ENCODE data around the gene CUL4A. TPM values are rescaled to one million over a fixed set of nuclear protein-coding genes. Genes with fewer than 3 reads are reported as not detected.
"Not testable (repeated sequence)": the region's sequence is repeated elsewhere in the genome, so short reads cannot be mapped to it uniquely, and the experiment has no call there.

CUL4A gene
- total RNA-seq, 3 donors from 2014 or later (not counting 1 experiment from before 2014, with no cell fraction given), result 56.3 to 97.8 (median 97.7) TPM

DNA sequence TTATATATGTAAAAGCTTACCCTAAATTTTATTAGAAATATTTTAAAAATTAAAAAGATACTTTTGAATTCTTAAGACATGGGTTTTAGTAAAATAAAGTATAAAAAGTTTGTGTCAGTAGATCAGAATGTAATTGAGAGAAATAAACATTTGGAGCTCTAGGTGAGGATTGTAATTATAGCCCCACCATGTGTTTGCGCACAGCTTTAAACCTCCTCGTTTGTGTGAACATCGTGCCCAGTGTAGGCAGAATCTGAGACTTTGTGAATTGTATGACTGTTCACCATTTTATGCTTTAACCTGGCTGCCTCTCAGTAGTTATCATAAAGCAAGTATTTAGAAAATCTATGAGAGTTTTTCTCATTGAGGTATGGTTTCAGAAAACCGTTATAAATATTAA lies 29.1 kb downstream of the CUL4A start:
- H3K4me3 Mint-ChIP-seq, result no peak overlapping the region
- H3K27me3 Mint-ChIP-seq (ENCODE audit: low read depth in 2 of 2), result no peaks in the 10 kb centered on the region
- peaks cover 71% of the 10 kb centered on the region for H3K36me3 ChIP-seq (ENCODE audit: control insufficient read depth, insufficient read depth, low read length)
- H3K27ac ChIP-seq (ENCODE audit: low read length), result no peak overlapping the region
- DNase-seq (no peak), ATAC-seq (peak in 1 of 3 donors; percentile 35)
- no peaks in the 10 kb centered on the region for H3K27me3 ChIP-seq (ENCODE audit: control insufficient read depth, insufficient read depth, low read length)
- no peaks in the 10 kb centered on the region for H3K4me1 ChIP-seq (ENCODE audit: control insufficient read depth, insufficient read depth, low read length)
- no peak overlapping the region for H3K4me3 ChIP-seq (ENCODE audit: low read length)
- peaks cover 19% of the 10 kb centered on the region for H3K36me3 Mint-ChIP-seq
- intact Hi-C loops (cut with micrococcal nuclease), result no loop called here
- WGBS (ENCODE audit: insufficient coverage), result 98% methylated on average over 3 of the region's 4 CpGs
- TF ChIP-seq, protein P1, sequence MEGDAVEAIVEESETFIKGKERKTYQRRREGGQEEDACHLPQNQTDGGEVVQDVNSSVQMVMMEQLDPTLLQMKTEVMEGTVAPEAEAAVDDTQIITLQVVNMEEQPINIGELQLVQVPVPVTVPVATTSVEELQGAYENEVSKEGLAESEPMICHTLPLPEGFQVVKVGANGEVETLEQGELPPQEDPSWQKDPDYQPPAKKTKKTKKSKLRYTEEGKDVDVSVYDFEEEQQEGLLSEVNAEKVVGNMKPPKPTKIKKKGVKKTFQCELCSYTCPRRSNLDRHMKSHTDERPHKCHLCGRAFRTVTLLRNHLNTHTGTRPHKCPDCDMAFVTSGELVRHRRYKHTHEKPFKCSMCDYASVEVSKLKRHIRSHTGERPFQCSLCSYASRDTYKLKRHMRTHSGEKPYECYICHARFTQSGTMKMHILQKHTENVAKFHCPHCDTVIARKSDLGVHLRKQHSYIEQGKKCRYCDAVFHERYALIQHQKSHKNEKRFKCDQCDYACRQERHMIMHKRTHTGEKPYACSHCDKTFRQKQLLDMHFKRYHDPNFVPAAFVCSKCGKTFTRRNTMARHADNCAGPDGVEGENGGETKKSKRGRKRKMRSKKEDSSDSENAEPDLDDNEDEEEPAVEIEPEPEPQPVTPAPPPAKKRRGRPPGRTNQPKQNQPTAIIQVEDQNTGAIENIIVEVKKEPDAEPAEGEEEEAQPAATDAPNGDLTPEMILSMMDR (IDR thresholded peaks at IDR 0.05), result no peak
- no peaks in the 10 kb centered on the region for H3K4me1 Mint-ChIP-seq
- no peaks in the 10 kb centered on the region for H3K9me3 Mint-ChIP-seq
- H3K27ac Mint-ChIP-seq, result no peak overlapping the region
- H3K9me3 ChIP-seq (ENCODE audit: control insufficient read depth, insufficient read depth, low read length), result no peaks in the 10 kb centered on the region

DNA sequence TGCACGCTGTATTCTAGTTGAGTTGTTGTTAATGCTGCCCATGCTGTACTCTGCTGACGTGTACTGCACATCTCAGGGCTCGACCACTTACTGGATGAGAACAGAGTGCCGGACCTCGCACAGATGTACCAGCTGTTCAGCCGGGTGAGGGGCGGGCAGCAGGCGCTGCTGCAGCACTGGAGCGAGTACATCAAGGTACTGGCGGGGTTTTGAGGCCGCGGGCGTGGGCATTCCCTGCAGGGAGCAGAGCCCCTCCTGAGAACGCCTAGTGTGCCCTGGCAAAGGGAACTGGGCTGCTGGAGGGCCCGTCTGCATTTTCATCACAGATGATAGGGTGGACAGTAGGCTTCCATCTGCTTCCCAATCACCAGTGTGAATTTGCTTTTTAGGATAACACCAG lies 29.9 kb downstream of the CUL4A start:
- Histone ChIP-seq H3K4me3 (ENCODE audit: low read length) (no peak overlapping the region), H3K4me1 (ENCODE audit: control insufficient read depth, insufficient read depth, low read length) (no peaks in the 10 kb centered on the region), H3K27ac (ENCODE audit: low read length) (no peak overlapping the region), H3K36me3 (ENCODE audit: control insufficient read depth, insufficient read depth, low read length) (peaks cover 73% of the 10 kb centered on the region), H3K27me3 (ENCODE audit: control insufficient read depth, insufficient read depth, low read length) (no peaks in the 10 kb centered on the region), H3K9me3 (ENCODE audit: control insufficient read depth, insufficient read depth, low read length) (no peaks in the 10 kb centered on the region)
- no peaks in the 10 kb centered on the region for H3K27me3 Mint-ChIP-seq (ENCODE audit: low read depth in 2 of 2)
- DNase-seq, result no peak
- no peak overlapping the region for H3K27ac Mint-ChIP-seq
- no peaks in the 10 kb centered on the region for H3K4me1 Mint-ChIP-seq
- no peaks in the 10 kb centered on the region for H3K9me3 Mint-ChIP-seq
- H3K4me3 Mint-ChIP-seq, result no peak overlapping the region
- no peak for ATAC-seq
- peaks cover 26% of the 10 kb centered on the region for H3K36me3 Mint-ChIP-seq
- intact Hi-C loops (cut with micrococcal nuclease), result no loop called here
- 97% methylated on average over 15 of the region's 15 CpGs for WGBS (ENCODE audit: insufficient coverage)
- TF ChIP-seq, protein P1 (IDR thresholded peaks at IDR 0.05), result no peak

DNA sequence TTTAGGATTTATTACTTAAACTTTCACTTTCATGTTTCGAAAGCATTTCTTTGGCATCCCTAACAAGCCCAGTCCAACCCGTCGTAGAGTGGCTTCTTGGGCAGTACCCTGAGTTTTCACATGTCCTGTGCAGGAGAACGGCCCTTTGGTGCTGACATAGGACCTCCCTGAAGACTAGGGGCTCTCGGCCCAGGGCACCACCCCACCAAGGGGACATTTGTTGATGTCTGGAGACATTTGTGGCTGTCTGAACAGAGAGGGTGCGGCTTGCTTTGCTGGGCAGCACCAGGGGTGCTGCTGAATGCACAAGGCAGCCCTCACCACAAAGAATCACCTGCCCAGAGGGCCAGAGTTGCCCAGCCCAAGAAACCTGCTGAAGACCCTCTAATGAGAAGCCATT lies 30.6 kb downstream of the CUL4A start:
- H3K27ac Mint-ChIP-seq, result no peak overlapping the region
- ATAC-seq (no peak), DNase-seq (no peak)
- peaks cover 73% of the 10 kb centered on the region for H3K36me3 ChIP-seq (ENCODE audit: control insufficient read depth, insufficient read depth, low read length)
- no peaks in the 10 kb centered on the region for H3K27me3 ChIP-seq (ENCODE audit: control insufficient read depth, insufficient read depth, low read length)
- H3K4me1 Mint-ChIP-seq, result no peaks in the 10 kb centered on the region
- WGBS (ENCODE audit: insufficient coverage), result 98% methylated on average over 6 of the region's 6 CpGs
- H3K9me3 ChIP-seq (ENCODE audit: control insufficient read depth, insufficient read depth, low read length), result no peaks in the 10 kb centered on the region
- no peaks in the 10 kb centered on the region for H3K27me3 Mint-ChIP-seq (ENCODE audit: low read depth in 2 of 2)
- intact Hi-C loops (cut with micrococcal nuclease), result no loop called here
- no peak overlapping the region for H3K27ac ChIP-seq (ENCODE audit: low read length)
- no peak overlapping the region for H3K4me3 ChIP-seq (ENCODE audit: low read length)
- H3K4me3 Mint-ChIP-seq, result no peak overlapping the region
- H3K4me1 ChIP-seq (ENCODE audit: control insufficient read depth, insufficient read depth, low read length), result no peaks in the 10 kb centered on the region
- no peaks in the 10 kb centered on the region for H3K9me3 Mint-ChIP-seq
- TF ChIP-seq, protein P1 (IDR thresholded peaks at IDR 0.05), result no peak
- peaks cover 26% of the 10 kb centered on the region for H3K36me3 Mint-ChIP-seq

DNA sequence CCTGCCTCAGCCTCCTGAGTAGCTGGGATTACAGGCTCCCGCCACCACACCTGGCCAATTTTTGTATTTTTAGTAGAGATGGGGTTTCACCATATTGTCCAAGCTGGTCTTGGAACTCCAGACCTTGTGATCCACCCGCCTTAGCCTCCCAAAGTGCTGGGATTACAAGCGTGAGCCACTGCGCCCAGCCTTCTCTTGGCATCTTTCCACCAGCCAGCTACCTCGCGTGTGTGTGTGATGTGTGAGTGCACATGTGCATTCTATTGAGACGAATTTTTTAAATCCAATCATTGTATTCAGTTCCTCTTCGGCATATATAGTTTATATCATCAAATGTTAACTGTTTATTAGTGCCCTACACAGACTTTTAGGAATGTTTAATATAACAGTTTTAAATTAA lies 32.2 kb downstream of the CUL4A start:
- H3K36me3 Mint-ChIP-seq, result peaks cover 19% of the 10 kb centered on the region
- ATAC-seq; DNase-seq; H3K4me3 Mint-ChIP-seq; H3K27me3 ChIP-seq (ENCODE audit: control insufficient read depth, insufficient read depth, low read length); H3K4me1 ChIP-seq (ENCODE audit: control insufficient read depth, insufficient read depth, low read length); H3K4me3 ChIP-seq (ENCODE audit: low read length); H3K27me3 Mint-ChIP-seq (ENCODE audit: low read depth in 2 of 2); H3K4me1 Mint-ChIP-seq; H3K9me3 Mint-ChIP-seq; intact Hi-C loops (cut with micrococcal nuclease); H3K27ac Mint-ChIP-seq; H3K9me3 ChIP-seq (ENCODE audit: control insufficient read depth, insufficient read depth, low read length); H3K27ac ChIP-seq (ENCODE audit: low read length): not testable (repeated sequence)
- WGBS (ENCODE audit: insufficient coverage), result 100% methylated on average over 6 of the region's 8 CpGs
- peaks cover 79% of the 10 kb centered on the region for H3K36me3 ChIP-seq (ENCODE audit: control insufficient read depth, insufficient read depth, low read length)

Measured in natural killer cell (primary cell).